IMR-90 (cell line): ENCODE measurements around the gene CAMK2D. TPM values are rescaled to one million over a fixed set of nuclear protein-coding genes. Genes with fewer than 3 reads are reported as not detected.

ENCODE experiments used
- ATAC-seq: fragments of 200-7000 bp; cut with Tn5 transposase; 2 replicates; pipeline ENCODE4 v1.9.1; 2020; ENCODE audit warnings: low read depth, mild to moderate bottlenecking, moderate library complexity
- BruUV-seq: library from RNA; stranded (reverse); fragments of 400-500 nt; replicated peaks from 2 replicates; lab custom pipeline; 2021; lab: Mats Ljungman, UMichigan
- CTCF ChIA-PET: fragments of 300-600 bp; formaldehyde crosslinking; extraction: SDS; loops from one replicate; lab custom pipeline; 2021; ENCODE audit warnings: antibody characterized with exemption; lab: Yijun Ruan, JAX
- POLR2A ChIA-PET: fragments of 300-600 bp; sonication (Branson Sonifier 250); formaldehyde crosslinking; loops from one replicate; lab custom pipeline; 2022; ENCODE audit warnings: antibody characterized with exemption; ENCODE audit not compliant: unreplicated experiment; lab: Charles Lee
- DNase-seq: peaks from one replicate; pipeline ENCODE4 v3.0.0; 2013
- H2AFZ ChIP-seq: replicated peaks from 2 replicates; pipeline ENCODE3; 2013; ENCODE audit warnings: low read length, mild to moderate bottlenecking; ENCODE audit not compliant: poor library complexity
- H2AK5ac ChIP-seq: 2 replicates; pipeline ENCODE4 v1.6.1; 2013; ENCODE audit warnings: low read depth, low read length, inconsistent platforms
- H2AK9ac ChIP-seq: replicated peaks from 2 replicates; pipeline ENCODE3; 2013; ENCODE audit warnings: mild to moderate bottlenecking, low read depth, low read length, moderate library complexity; ENCODE audit not compliant: poor library complexity
- H2BK120ac ChIP-seq: 2 replicates; pipeline ENCODE4 v1.6.1; 2013; ENCODE audit warnings: low read depth, low read length, inconsistent platforms
- H2BK15ac ChIP-seq: 3 replicates; pipeline ENCODE4 v1.6.1; 2013; ENCODE audit warnings: low read depth, low read length, inconsistent platforms
- H2BK20ac ChIP-seq: 2 replicates; pipeline ENCODE4 v1.6.1; 2013; ENCODE audit warnings: low read depth, mild to moderate bottlenecking, inconsistent platforms, low read length, moderate library complexity
- H2BK5ac ChIP-seq: 2 replicates; pipeline ENCODE4 v1.6.1; 2013; ENCODE audit warnings: mild to moderate bottlenecking, low read depth, low read length, inconsistent platforms; ENCODE audit not compliant: poor library complexity, severe bottlenecking
- H3K14ac ChIP-seq: replicated peaks from 2 replicates; pipeline ENCODE4 v1.6.1; 2013; ENCODE audit warnings: low read depth, low read length, inconsistent platforms
- H3K18ac ChIP-seq: 2 replicates; pipeline ENCODE4 v1.6.1; 2013; ENCODE audit warnings: low read depth, low read length, control low read depth
- H3K23ac ChIP-seq: 2 replicates; pipeline ENCODE4 v1.6.1; 2013; ENCODE audit warnings: low read depth, low read length, inconsistent platforms
- H3K27ac ChIP-seq: 2 replicates; pipeline ENCODE4 v1.5.1; 2013; ENCODE audit warnings: mild to moderate bottlenecking, control low read depth, low read length; ENCODE audit not compliant: insufficient read depth
- H3K27me3 ChIP-seq: 2 replicates; pipeline ENCODE4 v1.6.1; 2013; ENCODE audit warnings: low read length; ENCODE audit not compliant: control insufficient read depth, insufficient read depth
- H3K36me3 ChIP-seq: 2 replicates; pipeline ENCODE4 v1.6.1; 2013; ENCODE audit warnings: low read length, mixed read lengths; ENCODE audit not compliant: control insufficient read depth, insufficient read depth
- H3K4ac ChIP-seq: 2 replicates; pipeline ENCODE4 v1.6.1; 2013; ENCODE audit warnings: low read depth, low read length, inconsistent platforms
- H3K4me1 ChIP-seq: 2 replicates; pipeline ENCODE4 v1.6.1; 2013; ENCODE audit warnings: low read length, mixed read lengths; ENCODE audit not compliant: control insufficient read depth, insufficient read depth
- H3K4me2 ChIP-seq: 2 replicates; pipeline ENCODE4 v1.6.1; 2013; ENCODE audit warnings: low read depth, mild to moderate bottlenecking, control low read depth, low read length, moderate library complexity
- H3K4me3 ChIP-seq: 2 replicates; pipeline ENCODE4 v1.5.1; 2013; ENCODE audit warnings: low read depth, mild to moderate bottlenecking, control low read depth, low read length, moderate library complexity; ENCODE audit not compliant: insufficient read depth
- H3K56ac ChIP-seq: 2 replicates; pipeline ENCODE4 v1.6.1; 2013; ENCODE audit warnings: low read length, inconsistent platforms; ENCODE audit not compliant: insufficient read depth; ENCODE audit errors: extremely low read depth
- H3K79me1 ChIP-seq, 2 experiments: 2 replicates each; pipeline ENCODE4 v1.6.1; 2013; ENCODE audit warnings: low read length in 2 of 2, inconsistent platforms in 1 of 2, low read depth in 1 of 2
- H3K9ac ChIP-seq: 2 replicates; pipeline ENCODE4 v1.6.1; 2013; ENCODE audit warnings: low read depth, low read length, control low read depth
- H3K9me1 ChIP-seq: 2 replicates; pipeline ENCODE4 v1.6.1; 2013; ENCODE audit warnings: low read length, inconsistent platforms; ENCODE audit not compliant: insufficient read depth
- H3K9me3 ChIP-seq: 2 replicates; pipeline ENCODE4 v1.6.1; 2013; ENCODE audit warnings: low read length; ENCODE audit not compliant: control insufficient read depth, insufficient read depth
- H4K20me1 ChIP-seq: 2 replicates; pipeline ENCODE4 v1.6.1; 2013; ENCODE audit warnings: low read length, inconsistent platforms; ENCODE audit not compliant: insufficient read depth
- H4K5ac ChIP-seq: 2 replicates; pipeline ENCODE4 v1.6.1; 2013; ENCODE audit warnings: mild to moderate bottlenecking, low read depth, low read length, control low read depth
- H4K8ac ChIP-seq, 2 experiments: 2 replicates each; pipeline ENCODE4 v1.6.1; 2013; ENCODE audit warnings: low read depth in 2 of 2, low read length in 2 of 2, control low read depth in 1 of 2, inconsistent platforms in 1 of 2
- H4K91ac ChIP-seq: 2 replicates; pipeline ENCODE4 v1.6.1; 2013; ENCODE audit warnings: low read depth, low read length, inconsistent platforms; ENCODE audit not compliant: insufficient read depth
- ELK1 ChIP-seq: fragments of 150-350 bp; IDR thresholded peaks from 2 replicates; pipeline ENCODE4 v1.6.1; 2016; ENCODE audit warnings: low read depth, mild to moderate bottlenecking, low read length, moderate library complexity, borderline replicate concordance
- NFE2L2 ChIP-seq: fragments of 150-350 bp; IDR thresholded peaks from 2 replicates; pipeline ENCODE4 v1.6.1; 2016; ENCODE audit warnings: low read depth, mild to moderate bottlenecking, low read length
- WGBS, 2 experiments: methylation state at CpG; one replicate each; pipeline versions ENCODE4 v1.1.5 to v1.1.7; 2013; ENCODE audit warnings: missing lambda C conversion rate in 2 of 2; ENCODE audit not compliant: insufficient read length in 1 of 2; ENCODE audit errors: extremely low coverage in 2 of 2; 5-methylcytosine and 5-hydroxymethylcytosine counted together
- dilution Hi-C: fragments of 300-500 bp; cut with HindIII; formaldehyde crosslinking; loops from one replicate; pipeline ENCODE4 v1.14.3; 2018; ENCODE audit warnings: low sequenced_read_pairs; ENCODE audit not compliant: unreplicated experiment
- in situ Hi-C: fragments of 300-500 bp; cut with MboI; formaldehyde crosslinking; loops from 3 replicates; pipeline ENCODE4 v1.14.3; 2019; ENCODE audit warnings: low sequenced_read_pairs, inconsistent platforms, mixed read lengths
- intact Hi-C: fragments of 100-400 bp; cut with micrococcal nuclease; formaldehyde crosslinking; loops from 2 replicates; pipeline ENCODE4 v1.10.0; 2022
- polyA plus RNA-seq, 3 experiments: library from polyadenylated mRNA; depleted of rRNA; stranded (reverse); fragments of >200 nt; gene quantifications; 2 replicates each; pipeline ENCODE4 v1.2.3, GENCODE V29; 2012; ENCODE audit warnings: low replicate concordance in 1 of 3
- total RNA-seq: library from RNA; depleted of rRNA; stranded (reverse); fragments of >200 nt; gene quantifications from 2 replicates; pipeline ENCODE4 v1.2.3, GENCODE V29; 2012

Gene CAMK2D
- total and polyA plus RNA-seq, 2 of the 4 experiments (the other 2 are of a cell fraction): 44.6 to 156 TPM

- no peak overlapping the region for H3K23ac ChIP-seq
- no peak overlapping the region for H3K56ac ChIP-seq
- H3K4me1 ChIP-seq: no peaks in the 10 kb centered on the region; the same call in 1 of the 2 replicates
- peak overlapping the region; percentile 8; the same call in 1 of the 2 replicates for H4K5ac ChIP-seq
- no peak overlapping the region for H4K91ac ChIP-seq
- H3K36me3 ChIP-seq: no peaks in the 10 kb centered on the region
- TF ChIP-seq NFE2L2 (peak; percentile 84), ELK1 (no peak)
- ATAC-seq: no peak
- no peak overlapping the region for H4K8ac ChIP-seq
- no peaks in the 10 kb centered on the region for H3K9me3 ChIP-seq
- peaks cover 6% of the 10 kb centered on the region for H3K9me1 ChIP-seq
- H2AFZ ChIP-seq: no peak overlapping the region
- BruUV-seq: no TSS peak
- no peaks in the 10 kb centered on the region for H3K27me3 ChIP-seq
- H2AK5ac ChIP-seq: no peak overlapping the region
- POLR2A ChIA-PET: no interaction called here
- intact Hi-C loops: no loop called here
- no peaks in the 10 kb centered on the region for H4K20me1 ChIP-seq
- H2BK20ac ChIP-seq: no peak overlapping the region
- H2BK15ac ChIP-seq: no peak overlapping the region
- peaks cover 18 to 42% of the 10 kb centered on the region in 2 experiments for H3K79me1 ChIP-seq
- H3K27ac ChIP-seq: no peak overlapping the region
- peak overlapping the region; percentile 72; the same call in 1 of the 2 replicates for H3K18ac ChIP-seq
- H3K4me3 ChIP-seq: no peak overlapping the region
- H2AK9ac ChIP-seq: no peak overlapping the region
- dilution Hi-C loops: no loop called here
- H3K9ac ChIP-seq: no peak overlapping the region
- H3K4ac ChIP-seq: no peak overlapping the region
- DNase-seq: no peak
- CTCF ChIA-PET: no interaction called here
- H2BK120ac ChIP-seq: no peak overlapping the region
- H2BK5ac ChIP-seq: no peak overlapping the region
- in situ Hi-C loops: no loop called here
- no peak overlapping the region for H3K14ac ChIP-seq
- WGBS, 2 experiments: 100% methylated on average over 3 of the region's 4 CpGs; no CpG with 5 or more reads in 1 of the 2 experiments
- H3K4me2 ChIP-seq: no peak overlapping the region
Measured at GRCh38 chr4:113613503-113613902, 148.0 kb downstream of the CAMK2D start.
